SK-N-SH (cell line): Measurements from ENCODE around the gene PLEKHB1.

Experiments
- JUND ChIP-seq: IDR thresholded peaks from 2 replicates; pipeline ENCODE4 v1.4.0; 2012
- TAF1 ChIP-seq: IDR thresholded peaks from 2 replicates; pipeline ENCODE4 v1.6.1; 2012; ENCODE audit warnings: low read depth, mild to moderate bottlenecking, low read length, moderate library complexity, borderline replicate concordance

GRCh38 chr11:73612601-73613140 is 33.7 kb upstream of the PLEKHB1 start:
- no peak for TF ChIP-seq JUND
- no peak for TF ChIP-seq TAF1
